ENCODE data around the gene SF3B5. TPM values are rescaled to one million over a fixed set of nuclear protein-coding genes. Genes with fewer than 3 reads are reported as not detected.

Gene SF3B5
- total RNA-seq, 1 donor from 2014 or later = 129 TPM

- Histone ChIP-seq H3K4me1 (ENCODE audit: insufficient read depth, low read length) (no peaks in the 10 kb centered on the region), H3K79me2 (ENCODE audit: insufficient read depth, low read length) (no peaks in the 10 kb centered on the region), H3K27ac (ENCODE audit: low read depth, low read length) (no peak overlapping the region), H3K27me3 (ENCODE audit: insufficient read depth, low read length) (peaks cover 53% of the 10 kb centered on the region), H2AFZ (ENCODE audit: low read depth, low read length) (peak overlapping the region; percentile 87), H3K9me3 (ENCODE audit: insufficient read depth, low read depth, low read length) (no peaks in the 10 kb centered on the region), H3K4me2 (ENCODE audit: low read length) (peak overlapping the region; percentile 93), H3K9ac (ENCODE audit: low read length) (peak overlapping the region; percentile 54), H3K36me3 (ENCODE audit: insufficient read depth, low read length) (no peaks in the 10 kb centered on the region), H3K4me3 (ENCODE audit: insufficient read depth, low read depth, low read length) (peak overlapping the region; percentile 59), H4K20me1 (ENCODE audit: insufficient read depth, low read length) (no peaks in the 10 kb centered on the region)
- no peaks in the 10 kb centered on the region for H3K36me3 Mint-ChIP-seq (ENCODE audit: low read depth, unreplicated experiment)
- peaks cover 1% of the 10 kb centered on the region for H3K9me3 Mint-ChIP-seq (ENCODE audit: unreplicated experiment)
- no peak overlapping the region for H3K27ac Mint-ChIP-seq (ENCODE audit: unreplicated experiment)
- peak overlapping the region; percentile 85 for H3K4me3 Mint-ChIP-seq (ENCODE audit: unreplicated experiment)
- H3K4me1 Mint-ChIP-seq (ENCODE audit: low read depth, unreplicated experiment) = peaks cover 2% of the 10 kb centered on the region
- peak; percentile 72 for TF ChIP-seq EZH2 (IDR thresholded peaks at IDR 0.05; ENCODE audit: insufficient read depth, low read length)
- TF ChIP-seq, protein P1, sequence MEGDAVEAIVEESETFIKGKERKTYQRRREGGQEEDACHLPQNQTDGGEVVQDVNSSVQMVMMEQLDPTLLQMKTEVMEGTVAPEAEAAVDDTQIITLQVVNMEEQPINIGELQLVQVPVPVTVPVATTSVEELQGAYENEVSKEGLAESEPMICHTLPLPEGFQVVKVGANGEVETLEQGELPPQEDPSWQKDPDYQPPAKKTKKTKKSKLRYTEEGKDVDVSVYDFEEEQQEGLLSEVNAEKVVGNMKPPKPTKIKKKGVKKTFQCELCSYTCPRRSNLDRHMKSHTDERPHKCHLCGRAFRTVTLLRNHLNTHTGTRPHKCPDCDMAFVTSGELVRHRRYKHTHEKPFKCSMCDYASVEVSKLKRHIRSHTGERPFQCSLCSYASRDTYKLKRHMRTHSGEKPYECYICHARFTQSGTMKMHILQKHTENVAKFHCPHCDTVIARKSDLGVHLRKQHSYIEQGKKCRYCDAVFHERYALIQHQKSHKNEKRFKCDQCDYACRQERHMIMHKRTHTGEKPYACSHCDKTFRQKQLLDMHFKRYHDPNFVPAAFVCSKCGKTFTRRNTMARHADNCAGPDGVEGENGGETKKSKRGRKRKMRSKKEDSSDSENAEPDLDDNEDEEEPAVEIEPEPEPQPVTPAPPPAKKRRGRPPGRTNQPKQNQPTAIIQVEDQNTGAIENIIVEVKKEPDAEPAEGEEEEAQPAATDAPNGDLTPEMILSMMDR (IDR thresholded peaks at IDR 0.05; ENCODE audit: insufficient read depth, low read depth, low read length) = no peak
- no peak for FAIRE-seq
- no peak for DNase-seq (ENCODE audit: low read depth)
- H3K27me3 Mint-ChIP-seq (ENCODE audit: low read depth, unreplicated experiment) = peaks cover 61% of the 10 kb centered on the region
Observed at GRCh38 chr6:144063744-144064401, 31.5 kb downstream of the SF3B5 start.

DNA sequence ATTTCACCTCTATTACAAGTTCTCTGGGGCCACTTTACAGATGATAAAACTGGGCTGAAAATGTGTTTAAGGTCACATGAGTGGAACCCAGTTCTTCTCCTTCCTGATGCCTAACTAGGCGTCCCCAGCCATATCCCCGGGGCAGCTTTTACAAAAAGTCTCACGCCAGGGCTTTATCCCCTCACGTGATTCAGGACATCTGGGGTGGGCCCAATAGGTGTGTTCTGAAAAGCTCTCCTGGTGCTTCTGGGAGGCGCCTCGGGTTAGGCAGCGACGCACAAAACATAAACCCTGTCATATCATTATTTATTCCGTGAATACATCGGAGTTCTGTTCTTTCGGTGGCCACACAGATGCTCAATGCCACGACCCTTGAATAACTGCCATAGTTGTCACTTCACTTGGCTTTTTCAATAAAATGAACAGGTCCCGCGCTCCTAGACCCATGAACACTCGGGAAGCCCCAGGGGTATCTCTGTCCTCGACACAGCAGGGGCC lies 32.1 kb downstream of the SF3B5 start:
- Histone ChIP-seq H3K79me2 (ENCODE audit: insufficient read depth, low read length) (no peaks in the 10 kb centered on the region), H3K9ac (ENCODE audit: low read length) (peak overlapping the region; percentile 54), H4K20me1 (ENCODE audit: insufficient read depth, low read length) (no peaks in the 10 kb centered on the region), H3K4me2 (ENCODE audit: low read length) (peak overlapping the region; percentile 93), H3K27ac (ENCODE audit: low read depth, low read length) (no peak overlapping the region), H3K36me3 (ENCODE audit: insufficient read depth, low read length) (no peaks in the 10 kb centered on the region), H3K4me1 (ENCODE audit: insufficient read depth, low read length) (no peaks in the 10 kb centered on the region), H3K9me3 (ENCODE audit: insufficient read depth, low read depth, low read length) (no peaks in the 10 kb centered on the region), H2AFZ (ENCODE audit: low read depth, low read length) (peak overlapping the region; percentile 87), H3K4me3 (ENCODE audit: insufficient read depth, low read depth, low read length) (peak overlapping the region; percentile 59), H3K27me3 (ENCODE audit: insufficient read depth, low read length) (peaks cover 51% of the 10 kb centered on the region)
- Mint-ChIP-seq H3K36me3 (ENCODE audit: low read depth, unreplicated experiment) (no peaks in the 10 kb centered on the region), H3K27ac (ENCODE audit: unreplicated experiment) (no peak overlapping the region), H3K4me3 (ENCODE audit: unreplicated experiment) (peak overlapping the region; percentile 85), H3K4me1 (ENCODE audit: low read depth, unreplicated experiment) (peaks cover 2% of the 10 kb centered on the region), H3K9me3 (ENCODE audit: unreplicated experiment) (peaks cover 1% of the 10 kb centered on the region), H3K27me3 (ENCODE audit: low read depth, unreplicated experiment) (peaks cover 60% of the 10 kb centered on the region)
- FAIRE-seq = no peak
- no peak for DNase-seq (ENCODE audit: low read depth)
- no peak for TF ChIP-seq EZH2 (IDR thresholded peaks at IDR 0.05; ENCODE audit: insufficient read depth, low read length)
- TF ChIP-seq, protein P1 (IDR thresholded peaks at IDR 0.05; ENCODE audit: insufficient read depth, low read depth, low read length) = no peak

GRCh38 chr6:144062786-144063185 lies 32.6 kb downstream of the SF3B5 start:
- FAIRE-seq (no peak), DNase-seq (ENCODE audit: low read depth) (no peak)
- no peak overlapping the region for H3K9ac ChIP-seq (ENCODE audit: low read length)
- H3K27me3 ChIP-seq (ENCODE audit: insufficient read depth, low read length) = peaks cover 51% of the 10 kb centered on the region
- peaks cover 2% of the 10 kb centered on the region for H3K4me1 Mint-ChIP-seq (ENCODE audit: low read depth, unreplicated experiment)
- peaks cover 60% of the 10 kb centered on the region for H3K27me3 Mint-ChIP-seq (ENCODE audit: low read depth, unreplicated experiment)
- H4K20me1 ChIP-seq (ENCODE audit: insufficient read depth, low read length) = no peaks in the 10 kb centered on the region
- peaks cover 3% of the 10 kb centered on the region for H3K9me3 Mint-ChIP-seq (ENCODE audit: unreplicated experiment)
- H3K4me3 Mint-ChIP-seq (ENCODE audit: unreplicated experiment) = peak overlapping the region; percentile 85
- H3K4me2 ChIP-seq (ENCODE audit: low read length) = no peak overlapping the region
- H3K27ac ChIP-seq (ENCODE audit: low read depth, low read length) = no peak overlapping the region
- no peak overlapping the region for H2AFZ ChIP-seq (ENCODE audit: low read depth, low read length)
- H3K79me2 ChIP-seq (ENCODE audit: insufficient read depth, low read length) = no peaks in the 10 kb centered on the region
- no peaks in the 10 kb centered on the region for H3K36me3 Mint-ChIP-seq (ENCODE audit: low read depth, unreplicated experiment)
- no peaks in the 10 kb centered on the region for H3K36me3 ChIP-seq (ENCODE audit: insufficient read depth, low read length)
- H3K4me3 ChIP-seq (ENCODE audit: insufficient read depth, low read depth, low read length) = no peak overlapping the region
- TF ChIP-seq EZH2 (IDR thresholded peaks at IDR 0.05; ENCODE audit: insufficient read depth, low read length) = no peak
- H3K4me1 ChIP-seq (ENCODE audit: insufficient read depth, low read length) = no peaks in the 10 kb centered on the region
- no peak overlapping the region for H3K27ac Mint-ChIP-seq (ENCODE audit: unreplicated experiment)
- H3K9me3 ChIP-seq (ENCODE audit: insufficient read depth, low read depth, low read length) = no peaks in the 10 kb centered on the region

All from astrocyte (in vitro differentiated cells and primary cell).